ENCODE results near the gene TMEM151B.
A peak's percentile ranks its signal among the peaks of the same experiment; 100 is the strongest.

The TMEM151B gene

GRCh38 chr6:44278774-44279697 lies 8.8 kb downstream of the TMEM151B start:
- DNase-seq (ENCODE audit: low spot score), result no peak

DNA sequence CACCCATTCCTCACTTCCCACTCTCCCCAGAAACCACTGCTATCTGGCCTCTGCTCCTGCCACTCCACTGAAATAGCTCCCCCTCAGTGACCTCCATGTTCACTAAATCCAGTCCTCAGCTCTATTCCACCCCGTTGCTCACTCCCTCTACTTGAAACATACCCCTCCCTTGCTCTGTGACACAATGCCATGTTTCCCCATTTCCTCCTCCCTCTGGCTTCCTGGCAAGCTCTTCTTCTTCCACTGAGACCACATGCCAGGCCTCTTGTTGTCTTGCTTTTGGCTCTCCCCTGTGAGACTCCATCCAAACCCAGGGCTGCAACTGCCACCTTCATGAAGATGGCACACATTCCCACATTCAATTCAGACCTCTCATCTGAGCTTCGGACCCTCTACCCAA lies 13.9 kb downstream of the TMEM151B start:
- DNase-seq (ENCODE audit: low spot score), result no peak

GRCh38 chr6:44284867-44285266 lies 14.6 kb downstream of the TMEM151B start:
- DNase-seq (ENCODE audit: low spot score), result no peak

- DNase-seq (ENCODE audit: low spot score), result peak; percentile 71
Observed at GRCh38 chr6:44285552-44286284, 15.5 kb downstream of the TMEM151B start.

DNA sequence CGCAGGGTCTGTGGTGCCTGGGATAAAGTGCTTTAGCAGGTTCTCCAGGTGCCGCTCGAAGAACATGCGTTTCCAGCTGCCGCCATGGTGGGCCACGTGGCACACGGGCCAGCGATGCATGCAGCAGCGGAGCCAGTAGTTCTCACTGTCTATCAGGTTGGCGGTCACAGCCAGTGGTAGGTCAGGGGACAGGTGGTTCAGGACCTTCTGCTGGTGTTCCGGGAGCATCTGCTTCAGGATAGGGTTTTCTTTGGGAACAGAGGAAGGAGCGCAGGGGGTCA lies 16.0 kb downstream of the TMEM151B start:
- DNase-seq (ENCODE audit: low spot score), result no peak

GRCh38 chr6:44286747-44287146 lies 16.5 kb downstream of the TMEM151B start:
- no peak for DNase-seq (ENCODE audit: low spot score)

GRCh38 chr6:44289726-44290260 lies 19.5 kb downstream of the TMEM151B start:
- no peak for DNase-seq (ENCODE audit: low spot score)

DNA sequence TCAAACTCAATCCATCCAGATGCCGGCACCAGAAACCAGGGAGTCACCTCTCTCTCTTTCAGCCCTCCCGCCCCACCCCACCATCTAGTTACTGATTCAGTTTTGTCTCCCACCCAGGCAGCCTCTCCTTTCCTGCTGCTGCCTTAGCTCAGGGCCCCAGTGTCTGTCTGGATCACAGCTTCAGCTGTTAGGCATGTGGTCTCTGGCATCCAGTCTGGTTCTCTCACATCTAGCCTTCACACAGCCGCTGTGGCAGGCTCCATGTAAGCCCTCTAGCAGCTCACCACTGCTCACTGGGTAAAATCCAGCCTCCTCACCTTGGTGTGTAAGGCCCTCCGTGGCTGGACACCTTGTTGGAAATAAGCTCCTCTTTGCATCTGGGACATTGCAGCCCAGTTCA lies 21.6 kb downstream of the TMEM151B start:
- no peak for DNase-seq (ENCODE audit: low spot score)

- no peak for DNase-seq (ENCODE audit: low spot score)
Observed at GRCh38 chr6:44292661-44293365, 22.6 kb downstream of the TMEM151B start.

GRCh38 chr6:44294832-44295791 lies 24.9 kb downstream of the TMEM151B start:
- DNase-seq (ENCODE audit: low spot score), result no peak

GRCh38 chr6:44297063-44298038 lies 27.1 kb downstream of the TMEM151B start:
- peak; percentile 87 for DNase-seq (ENCODE audit: low spot score)

GRCh38 chr6:44298055-44298803 lies 28.0 kb downstream of the TMEM151B start:
- peak; percentile 52 for DNase-seq (ENCODE audit: low spot score)

DNA sequence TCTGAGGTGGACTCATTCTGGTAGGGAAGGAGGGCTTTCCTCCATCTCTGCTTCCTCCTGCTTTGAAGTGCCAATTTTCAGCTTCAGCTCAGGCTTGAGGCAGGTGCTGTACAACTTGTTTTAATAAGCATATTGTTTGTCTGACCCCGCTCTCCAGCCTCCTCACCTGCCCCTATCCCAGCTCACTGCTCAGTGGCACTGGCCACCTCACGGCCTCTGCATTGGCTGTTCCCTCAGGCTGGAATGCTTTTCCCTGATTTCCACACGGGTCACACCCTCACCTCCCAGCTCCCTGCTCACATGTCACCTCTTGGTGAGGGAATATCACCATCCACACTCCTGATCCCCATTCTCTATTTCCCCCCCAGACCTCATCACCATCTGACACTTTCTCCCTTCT lies 28.6 kb downstream of the TMEM151B start:
- no peak for DNase-seq (ENCODE audit: low spot score)

- DNase-seq (ENCODE audit: low spot score), result no peak
Observed at GRCh38 chr6:44300292-44300823, 30.1 kb downstream of the TMEM151B start.

GRCh38 chr6:44301106-44301505 lies 30.9 kb downstream of the TMEM151B start:
- no peak for DNase-seq (ENCODE audit: low spot score)

- DNase-seq (ENCODE audit: low spot score), result no peak
Observed at GRCh38 chr6:44301782-44302564, 31.7 kb downstream of the TMEM151B start.

DNA sequence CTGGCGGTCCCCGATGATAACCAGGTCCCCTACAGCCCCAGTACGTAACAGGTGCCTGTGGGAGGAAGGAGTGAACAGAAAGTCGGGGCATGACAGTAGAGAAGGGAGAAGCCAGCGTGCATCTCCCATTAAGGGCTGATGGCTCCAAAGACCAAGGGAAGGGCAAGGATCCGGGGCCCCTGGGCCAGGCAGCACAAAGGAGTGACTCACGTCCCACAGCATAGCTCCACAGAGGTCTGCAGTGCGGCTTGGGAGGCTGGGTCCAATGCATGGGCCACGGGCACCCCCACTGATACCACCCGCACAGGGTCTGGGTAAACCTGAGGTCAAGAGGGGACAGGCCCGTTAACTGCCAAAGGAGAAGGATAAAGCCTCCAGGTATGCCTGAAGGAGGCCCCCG lies 32.6 kb downstream of the TMEM151B start:
- no peak for DNase-seq (ENCODE audit: low spot score)

GRCh38 chr6:44303842-44304241 lies 33.6 kb downstream of the TMEM151B start:
- no peak for DNase-seq (ENCODE audit: low spot score)

Data from iPS-NIHi11 (cell line).